Measurements from ENCODE around the gene CHCHD3.

Gene CHCHD3

GRCh38 chr7:133109816-133110215, 27.9 kb upstream of the CHCHD3 start:
- DNase-seq (ENCODE audit: extremely low spot score): no peak
- TF ChIP-seq, protein P1, sequence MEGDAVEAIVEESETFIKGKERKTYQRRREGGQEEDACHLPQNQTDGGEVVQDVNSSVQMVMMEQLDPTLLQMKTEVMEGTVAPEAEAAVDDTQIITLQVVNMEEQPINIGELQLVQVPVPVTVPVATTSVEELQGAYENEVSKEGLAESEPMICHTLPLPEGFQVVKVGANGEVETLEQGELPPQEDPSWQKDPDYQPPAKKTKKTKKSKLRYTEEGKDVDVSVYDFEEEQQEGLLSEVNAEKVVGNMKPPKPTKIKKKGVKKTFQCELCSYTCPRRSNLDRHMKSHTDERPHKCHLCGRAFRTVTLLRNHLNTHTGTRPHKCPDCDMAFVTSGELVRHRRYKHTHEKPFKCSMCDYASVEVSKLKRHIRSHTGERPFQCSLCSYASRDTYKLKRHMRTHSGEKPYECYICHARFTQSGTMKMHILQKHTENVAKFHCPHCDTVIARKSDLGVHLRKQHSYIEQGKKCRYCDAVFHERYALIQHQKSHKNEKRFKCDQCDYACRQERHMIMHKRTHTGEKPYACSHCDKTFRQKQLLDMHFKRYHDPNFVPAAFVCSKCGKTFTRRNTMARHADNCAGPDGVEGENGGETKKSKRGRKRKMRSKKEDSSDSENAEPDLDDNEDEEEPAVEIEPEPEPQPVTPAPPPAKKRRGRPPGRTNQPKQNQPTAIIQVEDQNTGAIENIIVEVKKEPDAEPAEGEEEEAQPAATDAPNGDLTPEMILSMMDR (IDR thresholded peaks at IDR 0.05; ENCODE audit: control extremely low read depth, extremely low read depth, low read depth, missing control alignments): no peak
- ChIA-PET POLR2A (no interaction called here), CTCF (no interaction called here)

DNA sequence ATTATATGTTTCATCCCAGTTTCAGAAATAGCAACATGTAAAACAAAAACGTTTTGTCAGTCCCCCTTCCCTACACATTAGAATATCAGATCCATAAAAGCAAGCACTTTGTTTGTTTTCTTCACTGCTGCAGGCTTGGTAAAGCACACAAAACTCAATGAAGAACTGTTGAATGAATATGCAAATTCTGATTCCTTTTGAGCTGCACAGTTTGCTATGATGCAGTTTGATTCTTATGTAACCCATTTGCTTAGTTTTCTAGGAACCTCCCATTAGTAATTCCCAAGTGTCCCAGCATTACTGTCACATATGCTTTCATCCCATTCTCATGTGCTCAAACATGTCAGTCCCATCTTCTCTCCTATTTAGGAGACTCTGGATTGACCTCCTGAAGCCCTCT, 26.1 kb upstream of the CHCHD3 start:
- POLR2A ChIA-PET: no interaction called here
- CTCF ChIA-PET: no interaction called here
- TF ChIP-seq, protein P1 (IDR thresholded peaks at IDR 0.05; ENCODE audit: control extremely low read depth, extremely low read depth, low read depth, missing control alignments): no peak
- DNase-seq (ENCODE audit: extremely low spot score): no peak

DNA sequence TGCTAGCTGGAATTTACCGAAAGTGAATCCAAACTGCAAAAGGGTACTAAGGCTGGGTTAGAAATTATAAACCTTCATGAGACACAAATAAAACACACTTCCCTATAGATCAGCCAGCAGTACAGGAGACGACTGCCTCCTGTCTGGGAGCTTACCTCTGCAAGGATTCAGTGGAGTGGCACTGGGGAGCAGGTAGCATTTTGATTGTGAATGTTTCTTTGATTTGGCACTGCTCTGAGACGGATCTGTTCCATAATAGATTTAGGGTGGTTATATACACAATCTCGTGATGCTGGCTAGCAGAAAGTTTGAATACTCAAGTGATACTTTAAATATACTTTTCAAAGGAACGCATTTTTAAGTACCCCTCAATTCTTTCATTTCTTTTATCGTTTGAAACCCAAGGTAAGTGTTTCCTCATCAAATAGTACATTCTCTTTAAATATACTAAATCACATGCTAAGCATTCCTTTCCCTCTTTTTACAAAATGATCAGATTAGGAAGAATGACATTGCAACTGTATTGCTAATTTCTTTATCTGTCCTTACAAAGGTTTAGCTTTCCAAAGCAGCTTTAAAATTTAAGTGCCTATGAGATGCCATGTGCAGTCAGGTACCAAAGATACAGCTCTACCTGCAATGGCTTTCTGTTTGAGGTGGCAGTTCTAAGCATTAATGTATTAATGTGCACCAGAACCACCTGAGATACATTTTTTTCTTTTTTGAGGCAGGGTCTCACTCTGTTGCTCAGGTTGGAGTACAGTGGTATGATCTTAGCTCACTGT, 20.6 kb upstream of the CHCHD3 start:
- ChIA-PET POLR2A (no interaction called here), CTCF (interaction anchor here (0.8 to 1.0 kb wide), 4 partner anchors 12 to 71 kb away, joined by 3 to 4 read pairs (median 3); no protein-coding TSS in a partner anchor)
- no peak for DNase-seq (ENCODE audit: extremely low spot score)
- TF ChIP-seq, protein P1 (IDR thresholded peaks at IDR 0.05; ENCODE audit: control extremely low read depth, extremely low read depth, low read depth, missing control alignments): no peak

- POLR2A ChIA-PET: no interaction called here
- DNase-seq (ENCODE audit: extremely low spot score): no peak
- TF ChIP-seq, protein P1 (IDR thresholded peaks at IDR 0.05; ENCODE audit: control extremely low read depth, extremely low read depth, low read depth, missing control alignments): no peak
- CTCF ChIA-PET: no interaction called here
Measured at GRCh38 chr7:133099633-133100286, 17.9 kb upstream of the CHCHD3 start.

DNA sequence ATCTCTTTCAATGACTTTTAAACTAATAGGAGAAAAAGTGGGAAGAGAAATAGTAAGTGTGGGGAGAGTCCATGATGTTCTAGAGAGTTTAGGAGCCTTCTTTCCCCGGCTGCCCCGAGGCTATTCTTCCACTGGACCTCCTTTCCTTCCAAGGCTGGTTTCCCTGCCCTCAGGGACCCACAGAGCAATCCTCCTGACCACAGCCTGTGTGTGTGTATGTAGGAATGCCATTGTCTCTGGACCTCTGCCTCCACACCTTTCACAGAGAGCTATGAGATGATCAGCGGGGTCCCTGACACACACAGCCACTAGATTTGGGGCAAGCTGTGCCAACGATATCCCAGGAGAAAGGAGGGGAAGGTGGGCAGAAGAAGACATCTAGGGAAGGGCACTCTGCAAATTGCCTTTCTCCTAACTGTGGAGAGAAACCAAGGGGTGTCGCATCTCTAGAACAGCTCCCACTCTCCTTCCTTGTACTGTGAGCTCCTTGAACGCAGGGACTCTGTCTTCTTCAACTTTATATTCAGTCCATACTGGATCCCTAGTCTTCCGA, 13.3 kb upstream of the CHCHD3 start:
- POLR2A ChIA-PET: no interaction called here
- TF ChIP-seq, protein P1 (IDR thresholded peaks at IDR 0.05; ENCODE audit: control extremely low read depth, extremely low read depth, low read depth, missing control alignments): no peak
- CTCF ChIA-PET: no interaction called here
- DNase-seq (ENCODE audit: extremely low spot score): no peak

GRCh38 chr7:133091943-133092464, 10.1 kb upstream of the CHCHD3 start:
- no peak for DNase-seq (ENCODE audit: extremely low spot score)
- POLR2A ChIA-PET: no interaction called here
- TF ChIP-seq, protein P1 (IDR thresholded peaks at IDR 0.05; ENCODE audit: control extremely low read depth, extremely low read depth, low read depth, missing control alignments): no peak
- CTCF ChIA-PET: no interaction called here
